IPS DF 6.9 (cell line): Measurements from ENCODE around the gene UCN3.

Source experiments
- DNase-seq: peaks from one replicate; pipeline ENCODE4 v3.0.0-alpha.2; 2013; ENCODE audit warnings: low read depth, low spot score
- H3K27ac ChIP-seq: one replicate; pipeline ENCODE4 v1.5.1; 2013; ENCODE audit warnings: low read length, control low read depth
- H3K27me3 ChIP-seq: 2 replicates; pipeline ENCODE4 v1.6.1; 2013; ENCODE audit warnings: mild to moderate bottlenecking, low read length; ENCODE audit not compliant: control insufficient read depth, insufficient read depth
- H3K36me3 ChIP-seq: 2 replicates; pipeline ENCODE4 v1.6.1; 2013; ENCODE audit warnings: low read length; ENCODE audit not compliant: control insufficient read depth, insufficient read depth
- H3K4me1 ChIP-seq: 2 replicates; pipeline ENCODE4 v1.6.1; 2013; ENCODE audit warnings: low read length; ENCODE audit not compliant: control insufficient read depth, insufficient read depth
- H3K4me3 ChIP-seq: 2 replicates; pipeline ENCODE4 v1.5.1; 2013; ENCODE audit warnings: mild to moderate bottlenecking, low read length
- H3K9me3 ChIP-seq: 2 replicates; pipeline ENCODE4 v1.6.1; 2013; ENCODE audit warnings: low read length, inconsistent platforms; ENCODE audit not compliant: control insufficient read depth, insufficient read depth
- WGBS: extraction: QIAGEN DNeasy Blood & Tissue Kit; methylation state at CpG from one replicate; pipeline ENCODE4 v1.1.7; 2013; ENCODE audit warnings: mixed read lengths, missing lambda C conversion rate; ENCODE audit not compliant: insufficient read length, insufficient coverage; 5-methylcytosine and 5-hydroxymethylcytosine counted together

Gene UCN3

GRCh38 chr10:5343979-5344378 is 20.8 kb upstream of the UCN3 start:
- H3K27me3 ChIP-seq: no peaks in the 10 kb centered on the region
- no CpG with 5 or more reads among the region's 4 CpGs for WGBS
- DNase-seq: no peak
- H3K36me3 ChIP-seq: no peaks in the 10 kb centered on the region
- H3K9me3 ChIP-seq: no peaks in the 10 kb centered on the region
- no peak overlapping the region for H3K27ac ChIP-seq
- no peak overlapping the region for H3K4me3 ChIP-seq
- H3K4me1 ChIP-seq: no peaks in the 10 kb centered on the region; the same call in 1 of the 2 replicates

DNA sequence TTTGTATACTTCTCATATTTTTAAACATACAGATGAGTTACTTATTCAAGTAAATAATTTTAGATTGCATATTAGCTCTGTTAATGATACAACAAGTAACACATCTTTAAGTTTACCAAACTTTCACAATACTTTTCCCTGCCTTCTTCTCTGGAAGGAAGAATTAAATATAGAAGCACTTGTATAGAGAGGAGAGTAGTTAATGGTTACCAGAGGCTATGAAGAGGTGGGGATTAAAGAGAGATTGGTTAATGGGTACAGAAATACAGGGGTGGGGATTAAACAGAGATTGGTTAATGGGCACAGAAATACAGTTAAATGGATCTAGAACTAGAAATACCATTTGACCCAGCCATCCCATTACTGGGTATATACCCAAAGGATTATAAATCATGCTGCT is 20.0 kb upstream of the UCN3 start:
- DNase-seq: no peak
- no peaks in the 10 kb centered on the region for H3K36me3 ChIP-seq
- no peaks in the 10 kb centered on the region; the same call in 1 of the 2 replicates for H3K4me1 ChIP-seq
- H3K27ac ChIP-seq: no peak overlapping the region
- no peak overlapping the region for H3K4me3 ChIP-seq
- no peaks in the 10 kb centered on the region for H3K27me3 ChIP-seq
- H3K9me3 ChIP-seq: no peaks in the 10 kb centered on the region

DNA sequence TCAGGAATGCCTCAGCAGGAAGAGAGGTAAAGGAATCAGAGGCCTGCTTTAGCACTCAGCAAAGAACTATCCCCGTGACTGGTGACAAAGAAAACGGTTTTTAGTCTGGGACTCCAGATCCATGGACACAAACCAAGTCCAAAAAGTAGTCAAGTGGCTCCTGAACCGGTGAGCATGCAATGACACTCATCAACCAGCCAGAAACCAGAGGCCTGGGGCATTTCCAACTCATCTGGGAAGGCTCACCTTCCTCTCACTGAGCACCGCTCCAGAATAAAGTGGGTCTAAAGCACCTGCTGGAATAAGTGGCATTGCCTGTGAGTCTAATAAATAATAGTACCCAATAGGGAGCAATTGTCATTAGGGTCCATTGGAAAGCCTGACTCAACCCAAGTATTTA is 17.9 kb upstream of the UCN3 start:
- no peak for DNase-seq
- no peaks in the 10 kb centered on the region for H3K27me3 ChIP-seq
- no peaks in the 10 kb centered on the region; the same call in 1 of the 2 replicates for H3K4me1 ChIP-seq
- no peaks in the 10 kb centered on the region for H3K36me3 ChIP-seq
- no CpG with 5 or more reads among the region's 4 CpGs for WGBS
- H3K4me3 ChIP-seq: no peak overlapping the region
- H3K27ac ChIP-seq: no peak overlapping the region
- no peaks in the 10 kb centered on the region for H3K9me3 ChIP-seq

DNA sequence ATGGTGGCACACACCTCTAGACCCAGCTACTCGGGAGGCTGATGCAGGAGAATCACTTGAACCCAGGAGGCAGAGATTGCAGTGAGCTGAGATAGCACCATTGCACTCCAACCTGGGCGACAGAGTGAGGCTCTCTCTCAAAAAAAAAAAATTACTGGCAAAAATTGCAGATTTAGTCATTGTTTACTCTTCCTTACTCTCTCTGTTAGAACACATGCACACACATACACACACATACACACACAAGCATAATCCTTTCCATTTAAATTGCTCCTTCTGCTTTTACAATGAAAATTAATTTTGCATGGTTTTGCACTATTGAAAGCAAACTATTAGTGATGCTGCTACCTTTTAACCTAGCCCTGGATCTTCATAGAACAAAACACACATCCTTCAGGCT is 15.4 kb upstream of the UCN3 start:
- Histone ChIP-seq H3K27me3 (no peaks in the 10 kb centered on the region), H3K4me3 (no peak overlapping the region), H3K36me3 (no peaks in the 10 kb centered on the region), H3K27ac (no peak overlapping the region), H3K9me3 (no peaks in the 10 kb centered on the region), H3K4me1 (no peaks in the 10 kb centered on the region; the same call in none of the 2 replicates)
- no peak for DNase-seq
- no CpG with 5 or more reads among the region's 2 CpGs for WGBS

DNA sequence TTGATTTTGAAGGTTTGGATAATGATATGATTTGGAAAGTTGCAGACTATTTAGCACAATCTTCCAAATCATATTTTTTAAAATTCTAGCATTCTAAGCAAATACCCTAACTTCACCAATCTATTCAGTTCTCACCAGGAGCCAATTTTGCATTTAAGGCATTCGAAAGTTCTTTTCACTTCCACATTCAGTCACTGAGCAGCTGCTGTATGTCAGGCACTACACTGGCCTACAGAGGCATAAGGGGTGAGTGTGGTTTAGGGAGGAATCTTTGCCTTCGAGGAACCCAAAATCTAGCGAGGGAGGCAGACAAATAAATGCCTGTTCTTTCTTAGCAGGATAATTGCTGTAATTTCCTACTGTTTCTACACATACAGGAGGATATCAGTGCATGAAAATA is 10.7 kb upstream of the UCN3 start:
- Histone ChIP-seq H3K9me3 (no peaks in the 10 kb centered on the region), H3K4me1 (no peaks in the 10 kb centered on the region; the same call in 1 of the 2 replicates), H3K27ac (no peak overlapping the region), H3K36me3 (no peaks in the 10 kb centered on the region), H3K27me3 (no peaks in the 10 kb centered on the region), H3K4me3 (no peak overlapping the region)
- DNase-seq: no peak
- WGBS: no CpG with 5 or more reads among the region's 3 CpGs

DNA sequence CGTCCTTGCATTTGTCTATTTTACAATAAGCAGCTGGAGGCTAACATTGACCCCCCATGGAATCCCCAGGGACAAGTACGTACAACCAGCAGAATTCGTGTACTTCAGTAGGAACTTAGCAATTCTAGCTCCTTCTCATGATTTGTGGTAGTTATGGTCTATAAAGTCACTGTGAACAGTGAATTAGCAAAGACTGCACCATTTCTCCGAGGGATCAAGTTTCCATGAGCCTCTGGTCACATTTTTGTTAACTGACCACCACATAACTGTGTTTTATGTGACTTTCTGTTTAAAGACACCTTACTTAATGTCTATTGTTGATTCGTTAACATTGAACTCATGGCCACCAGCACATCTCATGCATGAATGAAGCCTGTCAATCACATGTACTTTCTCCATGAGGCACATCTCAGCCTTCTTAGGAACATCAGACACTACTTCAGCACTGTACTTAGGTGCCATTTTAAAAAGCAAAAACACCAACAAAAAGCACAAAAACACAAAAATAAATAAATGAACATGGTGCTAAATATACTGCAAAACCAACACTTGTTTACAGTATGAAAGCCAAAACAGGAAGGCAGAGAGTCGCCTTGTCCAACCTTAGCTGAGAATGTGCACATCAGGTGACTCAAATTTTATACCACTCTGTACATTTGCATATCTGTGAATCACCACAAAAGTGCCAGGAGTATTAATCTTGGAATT is 9.0 kb upstream of the UCN3 start:
- Histone ChIP-seq H3K27ac (no peak overlapping the region), H3K36me3 (no peaks in the 10 kb centered on the region), H3K4me3 (no peak overlapping the region), H3K9me3 (no peaks in the 10 kb centered on the region), H3K4me1 (no peaks in the 10 kb centered on the region; the same call in 1 of the 2 replicates), H3K27me3 (no peaks in the 10 kb centered on the region)
- WGBS: no CpG with 5 or more reads among the region's 6 CpGs
- DNase-seq: no peak

DNA sequence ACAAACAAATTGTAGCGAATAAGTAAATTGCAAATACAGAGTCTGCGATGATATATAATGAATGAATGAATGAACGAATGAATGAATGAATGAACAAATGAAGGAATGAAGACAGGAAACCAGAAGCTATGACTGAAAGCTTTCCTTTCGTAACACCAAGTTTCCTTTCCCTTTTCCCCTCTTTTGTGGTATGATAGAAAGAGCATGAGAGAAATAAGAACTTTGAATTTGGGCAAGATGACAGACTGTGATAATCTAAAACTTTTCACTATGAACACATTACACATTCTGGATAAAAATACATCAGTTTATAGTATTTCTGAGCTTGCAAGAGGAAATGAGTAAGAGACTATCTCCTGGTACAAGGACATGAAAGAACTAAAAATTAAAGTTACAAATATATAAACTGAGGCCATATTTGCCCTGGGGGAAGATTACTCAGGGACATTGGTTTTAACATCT is 8.4 kb upstream of the UCN3 start:
- Histone ChIP-seq H3K4me1 (no peaks in the 10 kb centered on the region; the same call in 1 of the 2 replicates), H3K27me3 (no peaks in the 10 kb centered on the region), H3K4me3 (no peak overlapping the region), H3K36me3 (no peaks in the 10 kb centered on the region), H3K27ac (no peak overlapping the region), H3K9me3 (no peaks in the 10 kb centered on the region)
- no peak for DNase-seq
- 100% methylated on average over 3 of the region's 4 CpGs for WGBS

- WGBS: no CpG with 5 or more reads among the region's 7 CpGs
- no peaks in the 10 kb centered on the region for H3K36me3 ChIP-seq
- no peaks in the 10 kb centered on the region for H3K4me1 ChIP-seq
- H3K4me3 ChIP-seq: no peak overlapping the region
- no peak overlapping the region for H3K27ac ChIP-seq
- H3K9me3 ChIP-seq: no peaks in the 10 kb centered on the region
- DNase-seq: no peak
- no peaks in the 10 kb centered on the region for H3K27me3 ChIP-seq
These were observed 4.3 kb upstream of the UCN3 start for GRCh38 chr10:5360318-5360915.

DNA sequence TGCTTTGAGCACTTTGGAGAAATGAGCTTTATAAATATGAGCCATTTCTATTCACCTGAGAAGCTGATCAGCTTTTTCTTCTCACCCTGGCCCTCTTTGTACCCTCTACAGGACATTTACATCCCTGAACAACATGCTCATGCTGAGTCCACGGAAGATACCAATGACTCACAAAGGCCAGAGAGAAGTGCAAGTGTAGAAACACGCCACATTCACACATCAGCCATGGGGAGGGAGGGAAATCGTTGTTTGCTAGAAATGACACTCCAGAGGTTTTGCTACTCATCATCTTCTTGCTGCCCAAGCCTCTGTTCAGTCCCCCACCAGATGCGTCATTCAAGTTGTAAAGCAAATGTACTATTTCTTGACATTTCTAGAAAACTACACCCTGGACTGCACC is 2.8 kb upstream of the UCN3 start:
- no CpG with 5 or more reads among the region's 4 CpGs for WGBS
- Histone ChIP-seq H3K27me3 (no peaks in the 10 kb centered on the region), H3K9me3 (no peaks in the 10 kb centered on the region), H3K4me3 (no peak overlapping the region), H3K27ac (no peak overlapping the region), H3K36me3 (no peaks in the 10 kb centered on the region), H3K4me1 (no peaks in the 10 kb centered on the region)
- no peak for DNase-seq

- H3K4me1 ChIP-seq: no peaks in the 10 kb centered on the region
- H3K36me3 ChIP-seq: no peaks in the 10 kb centered on the region
- H3K4me3 ChIP-seq: no peak overlapping the region
- DNase-seq: no peak
- no peak overlapping the region for H3K27ac ChIP-seq
- no peaks in the 10 kb centered on the region for H3K27me3 ChIP-seq
- no peaks in the 10 kb centered on the region for H3K9me3 ChIP-seq
These were observed 1.9 kb upstream of the UCN3 start for GRCh38 chr10:5362873-5363272.

DNA sequence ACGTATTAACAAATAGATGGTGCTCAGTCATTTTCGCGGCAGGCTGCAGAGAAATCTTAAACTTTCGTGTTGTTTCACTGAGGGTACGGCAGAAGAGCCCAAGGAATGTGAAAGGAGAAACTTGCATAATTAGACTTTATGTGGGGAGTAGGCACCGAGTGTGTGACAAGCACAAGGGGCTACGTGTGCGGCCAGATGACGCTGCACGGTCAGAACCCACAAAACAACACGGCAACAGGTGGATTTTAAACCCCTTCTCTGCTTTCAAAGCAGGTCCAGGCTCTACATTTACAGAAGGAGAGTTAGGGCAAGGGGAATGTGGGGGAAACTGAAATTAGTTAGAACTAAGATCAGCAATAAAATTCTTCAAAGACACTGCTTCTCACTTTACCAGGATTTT is 392 bp upstream of the UCN3 start:
- H3K27me3 ChIP-seq: no peaks in the 10 kb centered on the region
- H3K9me3 ChIP-seq: no peaks in the 10 kb centered on the region
- no peaks in the 10 kb centered on the region for H3K4me1 ChIP-seq
- no peaks in the 10 kb centered on the region for H3K36me3 ChIP-seq
- WGBS: no CpG with 5 or more reads among the region's 11 CpGs
- H3K4me3 ChIP-seq: no peak overlapping the region
- no peak for DNase-seq
- H3K27ac ChIP-seq: no peak overlapping the region
